HG03066 (cell line): ENCODE measurements around the gene FRG2C.
"Not testable (repeated sequence)": the region's sequence is repeated elsewhere in the genome, so short reads cannot be mapped to it uniquely, and the experiment has no call there.

Source experiments
- ATAC-seq: cut with Tn5 transposase; IDR thresholded peaks from one replicate; pipeline ENCODE4 v1.9.1; 2021; ENCODE audit warnings: low read depth; ENCODE audit not compliant: unreplicated experiment

FRG2C gene

GRCh38 chr3:75668759-75669347, 4.7 kb downstream of the FRG2C start:
- ATAC-seq: not testable (repeated sequence)

GRCh38 chr3:75669348-75670297, 5.5 kb downstream of the FRG2C start:
- not testable (repeated sequence) for ATAC-seq

- not testable (repeated sequence) for ATAC-seq
These were observed 6.5 kb downstream of the FRG2C start for GRCh38 chr3:75670298-75671286.

GRCh38 chr3:75671287-75672139, 7.4 kb downstream of the FRG2C start:
- not testable (repeated sequence) for ATAC-seq

- not testable (repeated sequence) for ATAC-seq
These were observed 8.1 kb downstream of the FRG2C start for GRCh38 chr3:75672140-75672775.

- not testable (repeated sequence) for ATAC-seq
These were observed 19.8 kb downstream of the FRG2C start for GRCh38 chr3:75683965-75684364.

- no peak for ATAC-seq
These were observed 23.2 kb downstream of the FRG2C start for GRCh38 chr3:75687323-75687722.

GRCh38 chr3:75692061-75692460, 27.9 kb downstream of the FRG2C start:
- ATAC-seq: no peak
